EH (cell line): ENCODE results near the gene GNPTG.
A peak's percentile ranks its signal among the peaks of the same experiment; 100 is the strongest.

Experiments used
- DNase-seq: peaks from one replicate; pipeline ENCODE4 v3.0.0-alpha.2; 2015; ENCODE audit warnings: low read depth

GNPTG gene

DNA sequence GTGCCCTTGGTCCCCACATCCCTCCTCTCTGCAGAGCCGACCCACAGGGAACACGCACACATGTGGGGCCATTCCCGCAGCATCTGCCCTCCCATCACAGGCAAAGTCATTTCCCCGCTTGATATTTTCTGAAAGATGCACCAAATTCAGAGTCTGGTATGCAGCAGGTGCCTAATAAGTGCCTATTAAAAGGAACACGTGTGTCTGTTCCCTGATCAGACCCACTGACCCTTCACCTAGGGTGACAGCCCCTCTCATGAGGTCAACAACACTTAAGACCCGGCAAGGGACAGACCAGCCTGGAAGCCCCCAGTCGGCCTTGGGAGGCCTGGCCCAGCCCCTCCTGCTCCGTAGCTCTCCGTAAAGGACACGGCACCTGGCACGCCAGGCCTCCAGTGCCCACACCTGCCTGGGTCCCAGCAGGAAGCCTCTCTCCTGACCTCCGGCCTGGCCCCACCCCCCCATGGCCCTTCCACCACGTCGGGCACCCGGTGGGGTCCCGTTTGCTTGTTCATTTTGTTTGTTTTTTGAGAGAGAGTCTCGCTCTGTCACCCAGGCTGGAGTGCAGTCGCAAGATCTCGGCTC, 42.7 kb downstream of the GNPTG start:
- no peak for DNase-seq

DNA sequence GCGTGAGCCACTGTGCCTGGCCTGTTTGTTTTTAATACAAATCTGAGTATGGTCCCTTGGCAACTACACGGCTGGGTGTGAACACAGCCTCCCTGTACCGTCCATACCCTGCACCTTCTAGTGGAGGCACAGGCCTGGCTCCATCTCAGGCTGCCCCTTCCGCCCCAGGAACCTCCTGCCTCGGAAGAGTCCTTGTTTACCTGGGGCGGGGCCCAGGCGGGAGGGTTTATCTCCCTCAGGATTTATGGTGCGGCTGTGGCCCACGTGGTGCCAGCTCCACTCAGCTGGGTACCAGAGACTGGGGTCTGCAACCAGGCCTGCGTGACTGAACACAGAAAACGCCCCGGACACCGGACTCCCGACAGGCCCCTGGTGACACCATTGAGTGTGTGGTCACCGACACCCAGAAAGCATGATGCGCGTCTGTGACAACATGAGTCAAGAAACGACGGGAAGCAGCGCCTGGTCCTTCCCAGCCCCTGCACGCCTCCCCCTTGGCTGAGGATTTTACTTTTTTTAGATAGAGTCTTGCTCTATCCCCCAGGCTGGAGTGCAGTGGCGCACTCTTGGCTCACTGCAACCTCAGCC, 43.8 kb downstream of the GNPTG start:
- DNase-seq = no peak

DNA sequence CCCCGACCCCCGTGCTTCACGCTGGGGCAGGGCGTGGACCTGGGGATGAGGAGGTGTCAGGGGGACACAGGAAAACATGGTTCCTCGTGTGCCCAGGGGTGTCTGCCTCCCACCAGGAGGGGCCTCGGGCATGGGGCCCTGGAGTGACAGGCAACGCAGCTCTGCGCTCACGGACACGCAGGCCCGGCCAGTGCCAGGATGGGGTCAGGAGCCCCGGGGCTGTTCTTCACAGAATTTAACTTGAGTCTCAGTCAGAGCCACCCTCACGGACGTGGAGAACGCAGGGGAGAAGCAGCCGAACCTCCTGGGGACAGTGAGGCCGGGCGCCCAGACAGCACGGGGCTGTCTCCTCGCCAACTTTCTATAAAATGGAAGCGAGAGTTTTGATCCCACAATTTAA, 46.0 kb downstream of the GNPTG start:
- no peak for DNase-seq

DNA sequence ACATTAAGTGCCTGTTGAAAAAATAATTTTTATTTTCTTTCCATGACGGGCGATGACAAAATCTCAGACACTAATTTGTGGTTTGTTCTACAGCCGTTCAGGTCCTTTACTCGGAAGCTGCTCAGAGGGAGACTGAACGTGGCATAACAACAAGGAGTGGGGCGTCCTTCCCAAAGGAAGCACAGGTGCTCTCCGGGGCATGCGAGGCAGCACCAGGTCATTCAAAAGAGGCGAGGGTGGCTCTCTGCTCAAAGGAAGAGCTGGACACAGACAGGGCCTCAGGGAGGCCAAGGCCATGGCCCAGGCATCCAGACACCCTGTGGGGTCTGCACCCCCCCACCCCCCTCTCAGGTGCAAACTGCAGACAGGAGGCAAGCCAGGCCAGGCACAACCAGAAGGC, 46.6 kb downstream of the GNPTG start:
- no peak for DNase-seq

DNA sequence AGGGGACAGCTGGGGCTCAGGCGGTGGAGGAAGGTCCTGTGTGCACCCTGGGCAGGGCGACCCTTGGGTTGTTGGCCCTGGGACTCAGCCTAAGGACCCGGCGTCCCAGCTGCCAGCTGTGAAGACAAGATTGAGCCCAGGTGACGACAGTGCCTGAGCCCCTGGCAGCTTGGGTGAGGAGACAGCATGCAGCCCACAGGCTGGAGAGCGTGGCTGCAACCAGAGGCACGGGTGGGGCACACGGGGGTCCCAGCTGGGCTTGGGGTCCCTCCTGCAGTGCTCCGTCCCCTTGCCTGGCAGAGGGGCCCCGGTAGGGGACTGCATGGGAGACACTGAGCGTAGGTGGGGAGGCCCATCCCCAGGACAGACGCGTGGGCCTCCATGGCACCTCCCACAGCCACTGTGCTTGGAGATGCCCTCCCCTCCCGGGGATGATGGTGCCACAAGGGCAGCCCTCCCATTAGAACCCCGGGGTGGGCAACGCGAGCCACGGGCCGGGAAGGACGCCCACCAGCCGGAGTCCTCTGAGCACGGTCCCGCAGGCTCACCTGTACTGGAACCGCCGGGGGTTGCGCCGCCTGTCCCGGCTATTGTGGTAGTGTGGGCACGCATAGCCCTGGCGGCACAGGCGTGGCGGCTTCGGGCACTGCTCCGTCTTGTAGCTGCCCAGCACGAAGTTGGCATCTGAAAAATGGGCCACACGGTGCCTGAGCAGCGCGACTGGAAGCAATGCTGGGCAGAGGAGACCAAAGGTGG, 47.3 kb downstream of the GNPTG start:
- DNase-seq = no peak

DNA sequence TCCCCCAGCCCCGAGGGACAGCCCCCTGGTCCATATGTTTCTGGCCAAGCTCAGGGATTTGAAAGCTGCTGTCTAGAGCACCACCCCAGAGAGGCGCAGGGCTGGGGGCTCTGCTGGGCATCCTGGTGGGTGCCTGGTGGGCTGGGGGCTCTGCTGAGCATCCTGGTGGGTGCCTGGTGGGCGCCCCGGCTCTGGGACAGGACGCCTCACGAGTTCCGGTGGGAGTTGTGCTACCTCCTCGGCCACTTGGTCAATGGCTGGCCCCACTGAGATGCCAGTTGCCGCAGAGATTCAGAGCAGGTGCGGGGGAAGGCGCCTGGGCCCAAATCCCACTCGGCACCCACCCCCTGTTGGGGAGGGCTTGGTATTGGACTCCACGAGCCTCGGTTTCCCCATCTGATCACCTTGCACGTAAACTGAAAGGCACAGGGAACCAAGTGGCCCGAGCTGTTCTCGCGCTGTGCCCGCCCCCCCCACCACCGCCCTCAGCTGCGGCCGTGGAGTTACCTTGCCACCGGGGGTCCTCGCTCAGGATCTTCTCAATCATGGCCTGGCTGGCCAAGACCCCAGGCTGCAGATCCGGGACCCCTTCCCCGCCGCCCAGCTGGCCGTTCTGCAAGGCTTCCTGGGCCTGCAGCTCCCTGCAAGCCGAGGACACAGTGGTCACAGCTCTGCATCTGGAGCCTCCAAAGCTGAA, 49.5 kb downstream of the GNPTG start:
- DNase-seq = no peak

DNA sequence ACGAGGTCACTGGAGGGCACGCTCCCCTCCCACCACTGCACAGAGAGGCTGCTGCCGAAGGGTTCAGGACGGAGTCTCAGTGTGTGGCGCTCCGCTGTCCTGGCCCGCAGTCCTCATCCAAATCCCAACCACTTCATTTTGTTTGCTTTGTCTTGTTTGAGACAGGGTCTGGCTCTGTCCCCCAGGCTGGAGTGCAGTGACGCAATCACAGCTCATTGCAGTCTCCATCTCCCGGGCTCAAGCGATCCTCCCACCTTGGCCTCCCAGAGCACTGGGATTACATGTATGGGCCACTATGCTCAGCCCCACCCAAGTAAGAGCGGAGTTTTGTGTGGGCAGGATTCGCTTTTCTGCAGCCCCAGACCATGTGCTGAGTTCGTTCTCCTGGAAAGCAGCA, 50.0 kb downstream of the GNPTG start:
- no peak for DNase-seq

DNA sequence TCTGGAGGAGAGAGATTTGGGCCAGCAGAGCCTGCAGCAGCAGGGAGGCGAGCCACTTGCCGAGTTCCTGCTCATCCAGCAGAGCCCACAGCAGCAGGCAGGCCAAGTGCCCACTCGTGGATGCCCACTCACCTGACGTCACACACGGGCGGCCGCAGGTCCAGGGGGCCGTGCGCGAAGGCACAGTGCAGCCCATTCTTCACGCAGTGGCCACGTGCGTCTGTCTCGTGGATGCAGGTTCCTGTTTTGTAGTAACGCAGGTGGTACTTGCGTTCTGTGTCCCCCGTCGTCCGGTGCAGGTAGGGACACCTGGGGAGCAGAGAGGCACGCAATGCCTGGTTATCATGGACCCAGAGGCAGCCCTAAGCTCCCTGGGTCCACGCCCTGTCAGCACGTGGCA, 51.3 kb downstream of the GNPTG start:
- DNase-seq = no peak

DNA sequence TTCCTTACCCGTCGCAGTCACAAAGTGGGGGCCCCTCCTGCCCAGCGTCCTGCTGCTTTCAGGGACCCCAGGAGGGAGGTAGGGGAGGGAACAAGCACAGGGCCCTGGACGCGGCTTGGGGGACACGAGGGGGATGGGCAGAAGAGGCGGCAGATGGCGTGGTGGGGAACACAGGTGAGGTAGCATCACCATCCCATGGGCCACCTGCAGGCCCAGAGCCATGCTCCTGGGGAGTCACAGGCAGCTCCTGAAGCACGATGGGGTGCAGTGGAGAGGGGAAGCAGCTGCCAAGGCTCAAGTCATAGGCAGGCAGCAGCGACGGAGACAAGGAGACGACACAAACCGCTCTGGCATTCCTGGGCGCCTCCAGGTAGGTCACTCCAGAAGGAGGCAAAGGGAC, 52.0 kb downstream of the GNPTG start:
- DNase-seq = no peak

DNA sequence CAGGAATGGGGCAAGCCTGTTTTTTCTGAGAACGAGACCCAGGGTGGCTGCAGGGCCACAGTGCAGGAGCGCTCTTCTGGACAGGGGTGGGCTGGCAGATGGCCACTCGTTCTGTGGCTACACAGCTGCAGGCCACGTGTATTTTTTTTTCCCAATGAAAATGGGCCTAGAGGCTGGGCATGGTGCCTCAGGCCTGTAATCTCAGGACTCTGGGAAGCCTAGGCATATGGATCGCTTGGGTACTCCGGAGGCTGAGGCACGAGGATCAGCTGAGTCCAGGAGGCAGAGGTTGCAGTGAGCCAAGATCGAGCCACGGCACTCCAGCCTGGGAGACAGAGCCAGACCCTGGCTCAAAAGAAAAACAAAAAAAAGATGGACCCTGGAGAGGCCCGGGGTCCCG, 56.0 kb downstream of the GNPTG start:
- peak; percentile 47 for DNase-seq

DNA sequence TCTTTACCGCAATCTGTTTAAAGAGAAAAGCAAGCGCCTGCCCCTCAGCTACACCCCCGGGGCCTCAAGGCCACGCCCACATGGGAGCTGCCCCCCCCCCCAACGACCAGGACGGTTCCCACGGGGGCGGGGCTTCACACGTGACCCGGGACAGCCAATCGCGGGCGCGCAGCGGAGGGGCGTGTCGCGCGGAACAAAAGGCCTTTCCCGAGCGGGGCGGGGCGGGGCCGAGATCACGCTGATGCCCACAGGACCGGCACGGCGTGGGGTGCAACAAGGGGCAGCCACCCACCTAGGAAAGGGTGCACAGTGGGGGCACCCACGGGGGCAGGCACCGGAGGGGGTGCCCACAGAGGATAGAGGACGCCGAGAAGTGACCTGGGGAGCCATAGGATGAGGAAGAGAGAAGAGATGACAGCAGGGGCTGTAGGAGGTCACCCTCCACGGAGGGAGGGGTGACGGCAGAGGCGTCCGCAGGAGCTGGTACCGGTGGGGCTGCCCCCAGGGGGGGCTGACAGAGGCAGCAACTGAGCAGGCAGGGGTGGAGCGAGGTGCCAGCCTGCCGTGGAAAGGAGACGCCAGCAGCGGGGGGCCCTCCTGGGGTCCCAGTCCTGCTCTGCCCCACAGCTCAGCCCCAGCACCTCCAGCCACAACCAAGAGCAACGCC, 56.6 kb downstream of the GNPTG start:
- peak; percentile 87 for DNase-seq

DNA sequence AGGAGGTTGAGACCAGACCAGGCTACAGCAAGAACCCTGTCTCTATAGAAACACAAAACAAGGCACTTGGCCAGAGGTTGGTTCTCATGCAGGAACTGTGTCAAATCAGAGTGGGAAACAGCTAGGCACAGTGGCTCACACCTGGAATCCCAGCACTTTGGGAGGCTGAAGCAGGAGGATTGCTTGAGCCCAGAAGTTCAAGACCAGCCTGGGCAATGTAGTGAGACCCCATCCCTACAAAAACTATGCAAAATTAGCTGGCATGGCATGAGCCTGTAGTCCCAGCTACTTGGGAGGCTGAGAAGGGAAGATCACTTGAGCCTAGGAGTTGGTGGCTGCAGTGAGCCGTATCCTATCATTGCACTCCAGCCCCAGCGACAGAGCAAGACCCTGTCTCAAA, 61.1 kb downstream of the GNPTG start:
- DNase-seq = no peak
